Measurements from ENCODE around the gene PLD1.

Gene PLD1

GRCh38 chr3:171731691-171732090, 78.6 kb downstream of the PLD1 start:
- H3K36me3 ChIP-seq (ENCODE audit: control insufficient read depth, insufficient read depth, low read length): no peaks in the 10 kb centered on the region
- H3K4me3 ChIP-seq (replicated peaks; ENCODE audit: low read depth, low read length): no peak overlapping the region
- no peak for DNase-seq (ENCODE audit: extremely low read depth, insufficient read length)
- no peak for TF ChIP-seq CTCF (IDR thresholded peaks at IDR 0.05; ENCODE audit: insufficient read depth, low read length, poor library complexity, severe bottlenecking)
- H3K27me3 ChIP-seq (replicated peaks; ENCODE audit: control insufficient read depth, insufficient read depth, low read length): no peaks in the 10 kb centered on the region

- no peak for TF ChIP-seq CTCF (IDR thresholded peaks at IDR 0.05; ENCODE audit: insufficient read depth, low read length, poor library complexity, severe bottlenecking)
- H3K36me3 ChIP-seq (ENCODE audit: control insufficient read depth, insufficient read depth, low read length): no peaks in the 10 kb centered on the region; the same call in 1 of the 2 replicates
- H3K27me3 ChIP-seq (replicated peaks; ENCODE audit: control insufficient read depth, insufficient read depth, low read length): no peaks in the 10 kb centered on the region
- DNase-seq (ENCODE audit: extremely low read depth, insufficient read length): no peak
- no peak overlapping the region for H3K4me3 ChIP-seq (replicated peaks; ENCODE audit: low read depth, low read length)
These were observed 80.6 kb downstream of the PLD1 start for GRCh38 chr3:171729452-171730334.

GRCh38 chr3:171727288-171727687, 83.0 kb downstream of the PLD1 start:
- Histone ChIP-seq H3K4me3 (replicated peaks; ENCODE audit: low read depth, low read length) (no peak overlapping the region), H3K27me3 (replicated peaks; ENCODE audit: control insufficient read depth, insufficient read depth, low read length) (no peaks in the 10 kb centered on the region), H3K36me3 (ENCODE audit: control insufficient read depth, insufficient read depth, low read length) (no peaks in the 10 kb centered on the region; the same call in 1 of the 2 replicates)
- no peak for TF ChIP-seq CTCF (IDR thresholded peaks at IDR 0.05; ENCODE audit: insufficient read depth, low read length, poor library complexity, severe bottlenecking)
- DNase-seq (ENCODE audit: extremely low read depth, insufficient read length): no peak

- TF ChIP-seq CTCF (IDR thresholded peaks at IDR 0.05; ENCODE audit: insufficient read depth, low read length, poor library complexity, severe bottlenecking): no peak
- no peaks in the 10 kb centered on the region for H3K36me3 ChIP-seq (ENCODE audit: control insufficient read depth, insufficient read depth, low read length)
- H3K4me3 ChIP-seq (replicated peaks; ENCODE audit: low read depth, low read length): no peak overlapping the region
- DNase-seq (ENCODE audit: extremely low read depth, insufficient read length): no peak
- no peaks in the 10 kb centered on the region for H3K27me3 ChIP-seq (replicated peaks; ENCODE audit: control insufficient read depth, insufficient read depth, low read length)
These were observed 91.6 kb downstream of the PLD1 start for GRCh38 chr3:171718493-171719185.

GRCh38 chr3:171715155-171715554, 95.1 kb downstream of the PLD1 start:
- no peak for TF ChIP-seq CTCF (IDR thresholded peaks at IDR 0.05; ENCODE audit: insufficient read depth, low read length, poor library complexity, severe bottlenecking)
- H3K27me3 ChIP-seq (replicated peaks; ENCODE audit: control insufficient read depth, insufficient read depth, low read length): no peaks in the 10 kb centered on the region
- H3K36me3 ChIP-seq (ENCODE audit: control insufficient read depth, insufficient read depth, low read length): no peaks in the 10 kb centered on the region; the same call in 1 of the 2 replicates
- no peak overlapping the region for H3K4me3 ChIP-seq (replicated peaks; ENCODE audit: low read depth, low read length)
- DNase-seq (ENCODE audit: extremely low read depth, insufficient read length): no peak

Measured in GM06990 (cell line).